HL-60 (cell line): Measurements from ENCODE around the gene TMPRSS9.

Experiments used
- GABPA ChIP-seq: IDR thresholded peaks from 2 replicates; pipeline ENCODE4 v1.6.1; 2012; ENCODE audit warnings: low read depth
- POLR2AphosphoS5 ChIP-seq: IDR thresholded peaks from 2 replicates; pipeline ENCODE4 v1.6.1; 2012; ENCODE audit warnings: low read depth
- TF ChIP-seq, protein P1 (sequence below): IDR thresholded peaks from one replicate; pipeline ENCODE4 v1.5.1; 2011; ENCODE audit warnings: low read length, control low read depth, inconsistent platforms; ENCODE audit not compliant: insufficient read depth
- TF ChIP-seq, protein P2 (sequence below): IDR thresholded peaks from 2 replicates; pipeline ENCODE4 v1.6.1; 2012; ENCODE audit warnings: low read depth; ENCODE audit not compliant: insufficient replicate concordance

DNA sequence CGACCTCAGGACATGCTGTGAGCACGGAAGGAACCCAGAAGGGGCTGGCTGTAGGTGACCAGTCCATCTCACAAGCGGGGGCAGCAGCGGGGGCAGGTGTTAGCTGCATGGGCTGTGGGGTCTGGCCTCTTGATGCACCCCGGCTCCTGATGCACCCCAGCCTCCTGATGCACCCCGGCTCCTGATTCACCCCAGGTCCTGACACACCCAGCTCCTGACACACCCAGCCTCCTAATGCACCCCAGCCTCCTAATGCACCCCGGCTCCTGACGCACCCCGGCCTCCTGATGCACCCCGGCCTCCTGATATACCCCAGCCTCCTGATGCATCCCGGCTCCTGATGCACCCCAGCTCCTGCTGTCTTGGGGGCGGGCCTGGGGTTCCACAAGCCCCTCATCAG lies 39.1 kb upstream of the TMPRSS9 start:
- TF ChIP-seq GABPA (no peak), POLR2AphosphoS5 (peak; percentile 52; the same call in 1 of the 2 replicates)
- TF ChIP-seq, protein P1, sequence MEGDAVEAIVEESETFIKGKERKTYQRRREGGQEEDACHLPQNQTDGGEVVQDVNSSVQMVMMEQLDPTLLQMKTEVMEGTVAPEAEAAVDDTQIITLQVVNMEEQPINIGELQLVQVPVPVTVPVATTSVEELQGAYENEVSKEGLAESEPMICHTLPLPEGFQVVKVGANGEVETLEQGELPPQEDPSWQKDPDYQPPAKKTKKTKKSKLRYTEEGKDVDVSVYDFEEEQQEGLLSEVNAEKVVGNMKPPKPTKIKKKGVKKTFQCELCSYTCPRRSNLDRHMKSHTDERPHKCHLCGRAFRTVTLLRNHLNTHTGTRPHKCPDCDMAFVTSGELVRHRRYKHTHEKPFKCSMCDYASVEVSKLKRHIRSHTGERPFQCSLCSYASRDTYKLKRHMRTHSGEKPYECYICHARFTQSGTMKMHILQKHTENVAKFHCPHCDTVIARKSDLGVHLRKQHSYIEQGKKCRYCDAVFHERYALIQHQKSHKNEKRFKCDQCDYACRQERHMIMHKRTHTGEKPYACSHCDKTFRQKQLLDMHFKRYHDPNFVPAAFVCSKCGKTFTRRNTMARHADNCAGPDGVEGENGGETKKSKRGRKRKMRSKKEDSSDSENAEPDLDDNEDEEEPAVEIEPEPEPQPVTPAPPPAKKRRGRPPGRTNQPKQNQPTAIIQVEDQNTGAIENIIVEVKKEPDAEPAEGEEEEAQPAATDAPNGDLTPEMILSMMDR = no peak
- TF ChIP-seq, protein P2, sequence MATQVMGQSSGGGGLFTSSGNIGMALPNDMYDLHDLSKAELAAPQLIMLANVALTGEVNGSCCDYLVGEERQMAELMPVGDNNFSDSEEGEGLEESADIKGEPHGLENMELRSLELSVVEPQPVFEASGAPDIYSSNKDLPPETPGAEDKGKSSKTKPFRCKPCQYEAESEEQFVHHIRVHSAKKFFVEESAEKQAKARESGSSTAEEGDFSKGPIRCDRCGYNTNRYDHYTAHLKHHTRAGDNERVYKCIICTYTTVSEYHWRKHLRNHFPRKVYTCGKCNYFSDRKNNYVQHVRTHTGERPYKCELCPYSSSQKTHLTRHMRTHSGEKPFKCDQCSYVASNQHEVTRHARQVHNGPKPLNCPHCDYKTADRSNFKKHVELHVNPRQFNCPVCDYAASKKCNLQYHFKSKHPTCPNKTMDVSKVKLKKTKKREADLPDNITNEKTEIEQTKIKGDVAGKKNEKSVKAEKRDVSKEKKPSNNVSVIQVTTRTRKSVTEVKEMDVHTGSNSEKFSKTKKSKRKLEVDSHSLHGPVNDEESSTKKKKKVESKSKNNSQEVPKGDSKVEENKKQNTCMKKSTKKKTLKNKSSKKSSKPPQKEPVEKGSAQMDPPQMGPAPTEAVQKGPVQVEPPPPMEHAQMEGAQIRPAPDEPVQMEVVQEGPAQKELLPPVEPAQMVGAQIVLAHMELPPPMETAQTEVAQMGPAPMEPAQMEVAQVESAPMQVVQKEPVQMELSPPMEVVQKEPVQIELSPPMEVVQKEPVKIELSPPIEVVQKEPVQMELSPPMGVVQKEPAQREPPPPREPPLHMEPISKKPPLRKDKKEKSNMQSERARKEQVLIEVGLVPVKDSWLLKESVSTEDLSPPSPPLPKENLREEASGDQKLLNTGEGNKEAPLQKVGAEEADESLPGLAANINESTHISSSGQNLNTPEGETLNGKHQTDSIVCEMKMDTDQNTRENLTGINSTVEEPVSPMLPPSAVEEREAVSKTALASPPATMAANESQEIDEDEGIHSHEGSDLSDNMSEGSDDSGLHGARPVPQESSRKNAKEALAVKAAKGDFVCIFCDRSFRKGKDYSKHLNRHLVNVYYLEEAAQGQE = no peak
